GM10847 (cell line): ENCODE data around the gene CELF6.
A peak's percentile ranks its signal among the peaks of the same experiment; 100 is the strongest.

ENCODE experiments used
- POLR2A ChIP-seq: IDR thresholded peaks from 2 replicates; pipeline ENCODE4 v1.6.1; 2011; ENCODE audit not compliant: insufficient read length; ENCODE audit errors: extremely low read depth

The CELF6 gene

DNA sequence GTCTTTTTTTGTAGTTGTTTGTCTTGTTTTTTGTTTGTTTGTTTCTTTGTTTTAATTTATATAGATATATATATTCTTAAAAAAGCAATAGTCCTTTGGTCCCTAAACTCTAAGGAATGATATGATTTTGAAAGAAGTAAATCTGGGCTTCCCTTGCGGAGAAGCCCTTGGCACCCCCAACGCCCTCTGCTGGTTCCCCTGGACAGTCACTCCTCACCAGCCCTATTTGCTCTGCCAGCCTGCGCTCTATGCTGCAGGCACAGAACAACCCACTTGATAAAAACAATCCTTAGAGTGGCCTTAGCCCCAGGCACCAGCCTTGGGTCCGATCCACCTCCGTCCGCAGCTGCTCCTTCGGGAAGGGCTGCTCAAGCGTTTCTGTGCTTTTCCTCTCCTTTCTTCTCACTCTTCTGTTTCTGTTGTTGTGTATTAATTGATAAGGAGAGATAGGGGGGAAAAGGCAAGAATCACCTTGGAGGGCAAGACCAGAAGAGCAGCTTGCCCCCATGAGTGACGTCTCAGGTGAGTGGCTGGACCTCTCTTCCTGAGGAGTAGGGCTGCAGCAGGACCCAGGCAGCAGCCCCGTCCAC is 33.9 kb downstream of the CELF6 start:
- no peak for TF ChIP-seq POLR2A

- no peak for TF ChIP-seq POLR2A
These were observed 34.6 kb downstream of the CELF6 start for GRCh38 chr15:72285402-72285801.

DNA sequence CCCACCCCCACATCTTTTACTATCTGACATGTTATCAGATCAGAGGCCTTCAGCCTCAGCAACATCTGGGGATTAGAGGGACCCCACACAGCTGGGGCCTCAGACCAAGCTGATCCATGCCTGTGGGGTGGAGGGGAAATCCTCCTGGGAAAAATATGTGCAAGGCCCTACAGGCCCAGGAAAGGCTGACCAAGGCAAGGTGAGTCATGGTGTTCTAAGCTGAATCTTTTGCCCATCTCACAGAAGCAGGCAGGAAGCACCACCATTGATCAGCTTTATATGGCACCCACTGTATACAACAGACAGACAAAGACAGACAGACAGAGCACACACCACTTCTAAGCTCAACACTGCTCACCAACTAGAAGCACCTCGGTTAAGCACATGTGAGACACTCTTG is 35.2 kb downstream of the CELF6 start:
- no peak for TF ChIP-seq POLR2A

DNA sequence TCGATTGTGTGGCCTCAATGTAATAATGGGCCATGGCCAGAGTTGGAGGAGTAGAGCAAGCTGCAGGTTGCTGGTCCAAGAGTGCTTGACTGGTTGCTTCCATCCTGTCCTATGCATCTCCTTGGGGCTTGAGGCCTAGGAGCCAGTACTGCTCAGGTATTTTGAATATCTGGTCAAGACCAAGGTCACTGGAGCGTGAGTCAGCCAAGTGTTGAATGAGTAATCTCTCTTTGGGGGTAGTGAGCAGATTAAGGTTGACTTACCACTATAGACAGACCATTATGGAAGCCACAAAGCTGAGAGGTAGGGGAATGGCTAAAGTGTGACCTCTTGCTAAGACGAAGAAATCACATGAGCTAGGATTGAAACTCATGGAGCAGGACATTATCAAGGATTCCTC is 38.2 kb downstream of the CELF6 start:
- no peak for TF ChIP-seq POLR2A

- no peak for TF ChIP-seq POLR2A
These were observed 39.2 kb downstream of the CELF6 start for GRCh38 chr15:72280751-72281150.

DNA sequence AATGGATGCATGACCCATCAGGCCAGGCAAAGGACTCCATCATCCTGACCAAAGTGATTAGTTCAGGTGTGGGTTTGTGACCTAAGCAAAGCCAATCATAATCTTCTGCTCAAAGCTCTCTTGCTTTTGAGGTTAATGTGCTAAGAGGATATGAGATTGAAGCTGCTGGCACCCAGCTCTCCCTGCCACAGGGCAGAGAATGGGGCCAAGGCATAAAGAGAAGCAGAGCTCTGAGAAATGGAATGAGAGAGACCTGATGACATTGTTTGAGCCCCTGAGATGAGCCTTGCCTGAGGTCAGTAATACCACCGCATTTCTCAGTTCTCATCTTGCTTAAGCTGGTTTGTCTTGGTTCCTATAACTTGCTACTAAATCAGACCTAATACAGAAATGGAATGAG is 41.2 kb downstream of the CELF6 start:
- TF ChIP-seq POLR2A, result no peak

DNA sequence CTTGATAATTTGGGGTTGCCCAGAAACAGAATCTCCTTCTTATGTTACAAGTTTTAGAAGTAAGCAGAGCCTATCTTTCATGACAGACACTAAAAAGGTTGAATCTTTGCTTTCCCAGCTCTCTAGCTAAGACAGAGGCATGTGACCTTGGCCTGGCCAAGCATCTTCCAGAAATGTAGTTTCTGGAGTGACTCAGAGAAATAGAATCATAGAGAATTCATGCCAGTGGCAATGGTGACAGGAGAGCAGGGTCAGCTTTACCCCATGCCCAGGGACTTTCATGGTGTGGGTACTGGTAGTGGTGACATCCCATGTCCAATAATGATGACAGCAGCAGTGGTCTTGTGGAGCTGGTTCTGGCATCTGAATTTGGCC is 43.6 kb downstream of the CELF6 start:
- no peak for TF ChIP-seq POLR2A

DNA sequence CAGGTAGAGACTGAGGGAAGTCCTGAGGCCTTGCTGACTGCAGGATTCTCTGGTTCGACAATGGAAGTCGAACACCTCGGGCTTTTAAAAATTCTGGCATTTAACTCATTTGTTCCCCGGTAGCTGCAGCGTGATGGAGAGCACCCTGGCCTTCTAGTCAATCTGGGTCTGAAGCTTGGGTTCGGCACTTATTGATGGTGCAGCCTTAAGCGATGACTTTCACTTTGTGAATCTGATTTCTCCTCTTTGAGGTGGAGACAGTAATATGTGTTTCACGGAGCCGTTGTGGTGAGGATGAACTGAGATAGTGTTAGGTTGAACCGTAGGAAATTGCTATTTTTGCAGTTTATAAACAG is 47.0 kb downstream of the CELF6 start:
- TF ChIP-seq POLR2A, result no peak

DNA sequence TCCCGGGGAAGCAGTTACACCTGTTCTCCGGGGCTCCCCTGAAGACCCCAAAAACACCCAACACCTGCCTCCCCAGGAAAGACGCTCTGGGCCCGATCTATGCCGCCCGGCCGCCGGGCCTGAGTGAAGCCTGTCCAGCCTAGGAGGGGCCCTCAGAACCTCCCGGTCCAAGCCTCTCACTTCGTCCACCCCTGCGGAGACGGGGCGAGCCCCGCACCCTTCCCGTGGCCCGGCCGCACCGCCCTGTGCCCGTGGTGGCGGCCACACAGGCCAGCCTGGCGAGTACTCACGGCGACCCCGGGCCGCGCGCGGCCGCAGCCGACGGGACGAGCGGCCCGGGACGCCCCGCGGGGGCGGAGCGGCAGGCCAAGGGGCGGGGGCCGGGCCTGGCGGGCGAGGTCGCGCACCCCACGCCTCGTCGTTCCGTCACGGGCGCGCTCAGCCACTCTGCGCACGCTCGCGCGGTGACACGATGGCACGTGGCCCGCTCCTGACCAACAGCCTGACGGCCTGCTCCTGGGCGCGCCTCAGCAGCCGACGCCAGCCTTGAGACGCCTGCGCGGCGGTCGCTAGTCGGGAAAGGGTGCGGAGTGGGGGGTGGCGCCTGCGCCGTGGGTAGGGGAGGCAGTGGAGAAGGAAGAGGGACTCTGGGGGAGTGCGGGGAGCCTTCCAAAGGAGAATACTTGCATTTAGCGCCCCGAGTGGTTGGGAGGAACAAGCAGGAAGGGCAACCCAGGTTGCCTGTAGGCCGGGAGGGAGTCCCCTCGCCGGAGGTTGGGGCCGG is 47.6 kb downstream of the CELF6 start, which contains the start of gene PARP6:
Gene PARP6, minus strand, starts transcription at position 342 of the 784 bp plus-strand sequence. CDS start 5,077 bp downstream, outside the sequence.
- TF ChIP-seq POLR2A, result peak; percentile 61

DNA sequence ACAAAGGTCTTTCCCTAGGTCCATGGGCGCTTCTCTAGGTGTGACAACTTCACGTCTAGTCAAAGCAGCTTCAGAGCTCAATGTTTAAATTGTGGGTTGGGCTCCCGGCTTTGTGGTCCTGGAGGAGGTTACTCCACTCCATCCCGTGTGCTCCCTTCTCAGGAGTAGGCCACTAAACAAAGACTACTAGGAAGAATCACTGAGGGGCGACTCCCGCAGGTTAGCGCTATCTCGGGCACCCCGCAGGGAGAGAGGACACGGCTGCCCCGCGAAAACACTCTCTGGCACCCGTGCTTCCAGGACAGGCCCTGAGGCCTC is 48.1 kb downstream of the CELF6 start:
- TF ChIP-seq POLR2A, result no peak

DNA sequence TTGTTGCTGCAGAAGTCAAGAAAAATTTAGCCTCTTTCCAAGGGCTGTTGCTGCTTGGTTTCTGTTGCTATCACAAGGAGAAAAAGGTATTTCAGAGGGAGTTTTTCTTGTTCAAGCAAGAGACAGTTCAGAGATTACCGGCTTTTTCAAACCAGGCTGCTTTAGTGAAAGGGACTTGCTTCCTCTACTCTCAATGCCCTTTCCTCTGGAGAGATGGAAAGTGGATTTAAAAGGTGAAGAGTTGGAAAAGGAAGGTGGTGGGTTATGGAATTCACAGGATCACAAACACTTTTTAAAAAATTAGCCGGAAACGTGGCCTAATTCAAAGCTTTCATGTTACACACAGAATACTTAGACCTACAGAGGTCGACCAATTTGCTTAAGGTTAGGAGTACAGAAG is 48.7 kb downstream of the CELF6 start:
- TF ChIP-seq POLR2A, result no peak

- TF ChIP-seq POLR2A, result no peak
These were observed 50.2 kb downstream of the CELF6 start for GRCh38 chr15:72269739-72270138.

DNA sequence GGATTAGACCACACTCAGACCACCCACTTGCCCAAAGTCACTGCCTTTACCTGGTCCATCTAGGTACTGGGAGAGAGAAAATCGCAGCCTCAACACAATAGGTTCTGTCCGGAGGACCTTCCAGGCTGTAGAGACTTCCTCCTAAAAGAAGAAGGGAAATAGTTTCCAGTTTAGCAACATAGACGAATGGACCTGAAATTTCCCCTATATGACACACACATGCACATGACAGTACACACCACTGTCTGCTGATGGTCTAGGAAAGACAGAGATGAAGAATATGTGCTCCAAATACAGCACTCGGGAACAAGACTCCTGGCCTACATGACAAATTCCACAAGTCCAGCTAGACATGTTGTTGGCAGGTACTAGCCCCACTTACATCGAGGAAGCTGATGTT is 54.9 kb downstream of the CELF6 start:
- TF ChIP-seq POLR2A, result no peak

- no peak for TF ChIP-seq POLR2A
These were observed 67.2 kb downstream of the CELF6 start for GRCh38 chr15:72252663-72253299.

- no peak for TF ChIP-seq POLR2A
These were observed 70.7 kb downstream of the CELF6 start for GRCh38 chr15:72249142-72249810.

DNA sequence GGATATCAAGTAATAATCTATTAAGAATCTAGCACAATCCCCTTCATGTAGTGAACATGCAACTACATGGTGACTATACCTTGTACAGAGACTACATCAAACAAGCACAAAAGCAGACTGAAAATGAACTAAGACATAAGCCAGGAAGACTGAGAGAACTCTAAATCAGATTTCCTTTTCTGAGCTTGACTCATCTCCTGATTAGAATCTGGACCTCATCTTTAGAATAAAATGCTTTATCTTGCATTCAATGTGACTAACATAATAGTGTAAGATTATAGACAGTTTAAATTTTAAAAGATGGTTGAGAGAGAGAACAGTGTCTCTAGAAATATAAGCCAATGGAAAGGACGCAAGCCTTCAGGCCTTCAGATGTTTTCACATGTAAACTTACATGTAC is 71.4 kb downstream of the CELF6 start:
- no peak for TF ChIP-seq POLR2A
